Ishikawa (cell line): ENCODE results near the gene HS3ST6.

Experiments used
- CEBPB ChIP-seq: IDR thresholded peaks from 2 replicates; pipeline ENCODE4 v1.6.1; 2012
- CREB1 ChIP-seq: IDR thresholded peaks from 2 replicates; pipeline ENCODE4 v1.6.1; 2012; ENCODE audit warnings: low read depth
- EGR1 ChIP-seq: IDR thresholded peaks from 2 replicates; pipeline ENCODE4 v1.6.1; 2012
- EP300 ChIP-seq: IDR thresholded peaks from 2 replicates; pipeline ENCODE4 v1.6.1; 2012; ENCODE audit warnings: borderline replicate concordance
- NFIC ChIP-seq: IDR thresholded peaks from 2 replicates; pipeline ENCODE4 v1.6.1; 2012
- RAD21 ChIP-seq: IDR thresholded peaks from 2 replicates; pipeline ENCODE4 v1.6.1; 2012; ENCODE audit warnings: low read depth
- REST ChIP-seq: IDR thresholded peaks from 2 replicates; pipeline ENCODE4 v1.6.1; 2012; ENCODE audit warnings: low read depth, mild to moderate bottlenecking
- TAF1 ChIP-seq: IDR thresholded peaks from 2 replicates; pipeline ENCODE4 v1.6.1; 2012; ENCODE audit warnings: low read depth, mild to moderate bottlenecking
- TCF12 ChIP-seq: IDR thresholded peaks from 2 replicates; pipeline ENCODE4 v1.6.1; 2012; ENCODE audit warnings: low read depth
- TEAD4 ChIP-seq: IDR thresholded peaks from 2 replicates; pipeline ENCODE4 v1.6.1; 2012
- USF1 ChIP-seq: IDR thresholded peaks from 2 replicates; pipeline ENCODE4 v1.6.1; 2012
- YY1 ChIP-seq: IDR thresholded peaks from 2 replicates; pipeline ENCODE4 v1.6.1; 2012; ENCODE audit warnings: low read depth

- TF ChIP-seq EGR1, result no peak
- no peak for TF ChIP-seq TAF1
- TF ChIP-seq REST, result no peak
- no peak for TF ChIP-seq USF1
- no peak for TF ChIP-seq EP300
- TF ChIP-seq RAD21, result no peak
- no peak for TF ChIP-seq CEBPB
- TF ChIP-seq NFIC, result no peak
- TF ChIP-seq TEAD4, result no peak
- no peak for TF ChIP-seq TCF12
- no peak for TF ChIP-seq CREB1
- TF ChIP-seq YY1, result no peak
These were observed 14.1 kb downstream of the HS3ST6 start for GRCh38 chr16:1903845-1904840.
